Activated CD8-positive, alpha-beta T cell treated with anti-CD3 and anti-CD28 coated beads for 36 hours (primary cell): ENCODE data around the gene CR2. TPM values are rescaled to one million over a fixed set of nuclear protein-coding genes. Genes with fewer than 3 reads are reported as not detected.

Experiments
- ATAC-seq: fragments of 200-7000 bp; cut with Tn5 transposase; one replicate; pipeline ENCODE4 v1.10.0; 2021; ENCODE audit warnings: mild to moderate bottlenecking, moderate library complexity
- CTCF ChIA-PET: fragments of 350-600 bp; sonication (Branson Sonifier 250); formaldehyde crosslinking; loops from one replicate; lab custom pipeline; 2021; ENCODE audit warnings: antibody characterized with exemption; lab: Charles Lee
- POLR2A ChIA-PET: fragments of 350-600 bp; sonication (Branson Sonifier 250); formaldehyde crosslinking; loops from one replicate; lab custom pipeline; 2021; ENCODE audit warnings: antibody characterized with exemption; lab: Charles Lee
- DNase-seq: peaks from one replicate; pipeline ENCODE4 v3.0.0-alpha.2; 2020
- H3K27ac Mint-ChIP-seq: one replicate; pipeline ENCODE4 v1.8.0; 2021; ENCODE audit warnings: mild to moderate bottlenecking, mixed read lengths
- H3K27me3 Mint-ChIP-seq: one replicate; pipeline ENCODE4 v1.8.0; 2021; ENCODE audit warnings: mixed read lengths
- H3K36me3 Mint-ChIP-seq: one replicate; pipeline ENCODE4 v1.8.0; 2021; ENCODE audit warnings: low read depth, mixed read lengths
- H3K4me1 Mint-ChIP-seq: one replicate; pipeline ENCODE4 v1.8.0; 2021; ENCODE audit warnings: low read depth, mixed read lengths
- H3K4me3 Mint-ChIP-seq: one replicate; pipeline ENCODE4 v1.8.0; 2021; ENCODE audit warnings: mild to moderate bottlenecking, moderate library complexity, mixed read lengths
- H3K9me3 Mint-ChIP-seq: one replicate; pipeline ENCODE4 v1.8.0; 2021; ENCODE audit warnings: mixed read lengths
- CTCF ChIP-seq: fragments of 200-600 bp; IDR thresholded peaks from one replicate; pipeline ENCODE4 v1.8.0; 2022; ENCODE audit warnings: antibody characterized with exemption, mild to moderate bottlenecking
- intact Hi-C: fragments of 100-400 bp; cut with micrococcal nuclease; formaldehyde crosslinking; loops from one replicate; pipeline ENCODE4 v1.10.0; 2022
- total RNA-seq, 2 experiments: library from RNA; stranded (reverse); gene quantifications; one replicate each; pipeline ENCODE4 v1.2.3, GENCODE V29; 2021

The CR2 gene
- total RNA-seq, 2 experiments from 2014 or later = 1.9 to 2.1 TPM

GRCh38 chr1:207412845-207413244 lies 41.3 kb upstream of the CR2 start:
- DNase-seq = peak; percentile 31
- no peak for TF ChIP-seq CTCF
- Mint-ChIP-seq H3K9me3 (peaks cover 7% of the 10 kb centered on the region), H3K4me3 (no peak overlapping the region), H3K36me3 (no peaks in the 10 kb centered on the region), H3K27me3 (peaks cover 6% of the 10 kb centered on the region), H3K27ac (peak overlapping the region; percentile 85), H3K4me1 (peaks cover 42% of the 10 kb centered on the region)
- CTCF ChIA-PET = interaction anchor here (1.5 to 2.6 kb wide), 6 partner anchors 8 to 329 kb away, joined by 3 to 15 read pairs (median 6); partner anchors contain the start of gene CD55
- peak; percentile 15 for ATAC-seq
- POLR2A ChIA-PET = interaction anchor here (1.2 to 1.6 kb wide), 3 partner anchors 19 to 52 kb away, joined by 3 read pairs; no protein-coding TSS in a partner anchor
- intact Hi-C loops = loop anchor here (2.0 to 5.0 kb wide), 2 partner anchors 39 to 328 kb away; partner anchors contain the start of gene CR2

GRCh38 chr1:207414606-207415108 lies 39.5 kb upstream of the CR2 start:
- H3K27me3 Mint-ChIP-seq = peaks cover 7% of the 10 kb centered on the region
- no peak for TF ChIP-seq CTCF
- peak; percentile 84 for DNase-seq
- no peaks in the 10 kb centered on the region for H3K36me3 Mint-ChIP-seq
- H3K4me3 Mint-ChIP-seq = no peak overlapping the region
- H3K9me3 Mint-ChIP-seq = peaks cover 9% of the 10 kb centered on the region
- H3K27ac Mint-ChIP-seq = no peak overlapping the region
- peak; percentile 72 for ATAC-seq
- POLR2A ChIA-PET = interaction anchor here (1.5 kb wide), 1 partner anchor 78 kb away, joined by 3 read pairs; no protein-coding TSS in a partner anchor
- CTCF ChIA-PET = interaction anchor here (1.0 to 1.8 kb wide), 2 partner anchors 10 to 330 kb away, joined by 3 to 7 read pairs; no protein-coding TSS in a partner anchor
- peaks cover 34% of the 10 kb centered on the region for H3K4me1 Mint-ChIP-seq
- intact Hi-C loops = loop anchor here (2.0 to 5.0 kb wide), 2 partner anchors 38 to 84 kb away; partner anchors contain the start of gene CR2

- H3K9me3 Mint-ChIP-seq = peaks cover 16% of the 10 kb centered on the region
- DNase-seq (no peak), ATAC-seq (no peak)
- ChIA-PET CTCF (interaction anchor here (0.8 to 1.3 kb wide), 3 partner anchors 10 to 16 kb away, joined by 3 to 5 read pairs (median 3); no protein-coding TSS in a partner anchor), POLR2A (no interaction called here)
- intact Hi-C loops = no loop called here
- peaks cover 26% of the 10 kb centered on the region for H3K4me1 Mint-ChIP-seq
- H3K27ac Mint-ChIP-seq = no peak overlapping the region
- TF ChIP-seq CTCF = no peak
- no peaks in the 10 kb centered on the region for H3K36me3 Mint-ChIP-seq
- no peak overlapping the region for H3K4me3 Mint-ChIP-seq
- H3K27me3 Mint-ChIP-seq = peaks cover 7% of the 10 kb centered on the region
These were observed 37.1 kb upstream of the CR2 start for GRCh38 chr1:207417076-207417475.

- ChIA-PET POLR2A (interaction anchor here (0.6 kb wide), 1 partner anchor 66 kb away, joined by 3 read pairs; no protein-coding TSS in a partner anchor), CTCF (interaction anchor here (0.6 to 1.4 kb wide), 3 partner anchors 13 to 80 kb away, joined by 3 read pairs; no protein-coding TSS in a partner anchor)
- intact Hi-C loops = no loop called here
- H3K4me1 Mint-ChIP-seq = peaks cover 14% of the 10 kb centered on the region
- ATAC-seq (no peak), DNase-seq (no peak)
- H3K4me3 Mint-ChIP-seq = no peak overlapping the region
- no peaks in the 10 kb centered on the region for H3K36me3 Mint-ChIP-seq
- no peak overlapping the region for H3K27ac Mint-ChIP-seq
- no peak for TF ChIP-seq CTCF
- peaks cover 14% of the 10 kb centered on the region for H3K9me3 Mint-ChIP-seq
- H3K27me3 Mint-ChIP-seq = peaks cover 7% of the 10 kb centered on the region
These were observed 35.8 kb upstream of the CR2 start for GRCh38 chr1:207418351-207418750.

GRCh38 chr1:207420109-207420508 lies 34.0 kb upstream of the CR2 start:
- intact Hi-C loops = no loop called here
- H3K4me1 Mint-ChIP-seq = no peaks in the 10 kb centered on the region

More at GRCh38 chr1:207420109-207420508, 34.0 kb upstream of the CR2 start:
- ChIA-PET POLR2A (no interaction called here), CTCF (interaction anchor here (2.3 kb wide), 1 partner anchor 80 kb away, joined by 5 read pairs; no protein-coding TSS in a partner anchor)
- Mint-ChIP-seq H3K4me3 (no peak overlapping the region), H3K27ac (no peak overlapping the region), H3K9me3 (peaks cover 14% of the 10 kb centered on the region), H3K36me3 (no peaks in the 10 kb centered on the region), H3K27me3 (peaks cover 6% of the 10 kb centered on the region)
- ATAC-seq = no peak
- no peak for DNase-seq
- TF ChIP-seq CTCF = no peak
